Lower leg skin (tissue), 4 donors: Measurements from ENCODE around the gene PDE1C. TPM values are rescaled to one million over a fixed set of nuclear protein-coding genes. Genes with fewer than 3 reads are reported as not detected.

ENCODE experiments used
- DNase-seq, 2 donors: peaks; one replicate each; pipeline ENCODE4 v3.0.0-alpha.2; 2019; ENCODE audit warnings: low spot score in 2 of 2
- H3K4me3 ChIP-seq: fragments of 200-600 bp; sonication (generic); 2 replicates; pipeline ENCODE4 v1.5.1; 2017; ENCODE audit warnings: mild to moderate bottlenecking, low read depth; ENCODE audit not compliant: poor library complexity, severe bottlenecking
- CTCF ChIP-seq, 3 donors: fragments of 450-650 bp; IDR thresholded peaks; one replicate each; pipeline ENCODE4 v1.5.1; 2016; ENCODE audit warnings: antibody characterized with exemption in 3 of 3, mild to moderate bottlenecking in 3 of 3, moderate library complexity in 2 of 3
- POLR2A ChIP-seq, 2 donors: fragments of 450-650 bp; IDR thresholded peaks; one replicate each; pipeline ENCODE4 v1.6.1; 2016 to 2017; ENCODE audit warnings: antibody characterized with exemption in 2 of 2, mild to moderate bottlenecking in 1 of 2, moderate library complexity in 1 of 2
- WGBS, 2 donors: methylation state at CpG; one replicate each; pipeline ENCODE4 v1.1.5; 2018; 5-methylcytosine and 5-hydroxymethylcytosine counted together
- intact Hi-C: fragments of 100-400 bp; cut with DNase I; formaldehyde crosslinking; loops from one replicate; pipeline ENCODE4 v1.15.0; 2023; ENCODE audit warnings: low total_unique reads
- total RNA-seq, 4 donors: library from RNA; depleted of rRNA; stranded (reverse); fragments of >200 nt; gene quantifications; one replicate each; pipeline ENCODE4 v1.1.0, GENCODE V29; 2016

Gene PDE1C
- total RNA-seq, 4 donors from 2014 or later = 0.53 to 3.5 (median 3.0) TPM

- TF ChIP-seq POLR2A (IDR thresholded peaks at IDR 0.05) = no peak
- no peak for TF ChIP-seq CTCF (IDR thresholded peaks at IDR 0.05)
- H3K4me3 ChIP-seq = no peak overlapping the region
- intact Hi-C loops = no loop called here
- WGBS, 2 donors = 61 to 69% methylated on average over 3 of the region's 3 CpGs
- no peak for DNase-seq
These were observed 37.2 kb downstream of the PDE1C start for GRCh38 chr7:32033006-32033405.

DNA sequence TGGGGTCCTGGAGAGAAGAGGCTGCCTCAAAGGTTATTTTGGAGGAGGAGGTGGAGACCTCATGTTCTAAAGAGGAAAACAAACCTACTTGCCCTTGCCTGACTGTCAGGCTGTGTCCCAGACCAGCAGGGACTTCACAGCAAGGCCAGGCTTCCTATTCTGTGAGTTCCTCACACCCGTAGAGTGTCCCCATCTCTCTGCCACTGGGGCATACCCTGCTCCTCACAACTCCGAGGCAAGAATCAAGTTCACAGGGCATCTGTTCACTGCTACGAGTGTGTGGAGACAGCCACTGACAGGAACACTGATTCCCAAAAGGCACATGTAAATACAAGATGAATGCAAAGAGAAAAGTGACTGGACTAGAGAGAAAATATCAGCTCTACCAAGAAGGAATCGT lies 38.0 kb downstream of the PDE1C start:
- intact Hi-C loops = no loop called here
- no peak for DNase-seq
- 80 to 82% methylated on average over 4 of the region's 4 CpGs for WGBS, 2 donors

GRCh38 chr7:32030904-32031692 lies 39.1 kb downstream of the PDE1C start:
- 61 to 74% methylated on average over 3 of the region's 3 CpGs for WGBS, 2 donors
- intact Hi-C loops = no loop called here
- H3K4me3 ChIP-seq = no peak overlapping the region
- TF ChIP-seq POLR2A (IDR thresholded peaks at IDR 0.05) = no peak
- TF ChIP-seq CTCF (IDR thresholded peaks at IDR 0.05) = no peak
- no peak for DNase-seq

More for the DNA sequence above, 38.0 kb downstream of the PDE1C start:
- H3K4me3 ChIP-seq = no peak overlapping the region
- TF ChIP-seq POLR2A (IDR thresholded peaks at IDR 0.05) (no peak), CTCF (IDR thresholded peaks at IDR 0.05) (no peak)

- TF ChIP-seq POLR2A (IDR thresholded peaks at IDR 0.05) (no peak), CTCF (IDR thresholded peaks at IDR 0.05) (no peak)
- whole genome bisulfite sequencing, 2 donors = 82% methylated on average over 5 of the region's 5 CpGs
- H3K4me3 ChIP-seq = no peak overlapping the region
- intact Hi-C loops = no loop called here
- DNase-seq = no peak
These were observed 44.2 kb downstream of the PDE1C start for GRCh38 chr7:32026083-32026425.

- no peak for TF ChIP-seq POLR2A (IDR thresholded peaks at IDR 0.05)
- no peak for TF ChIP-seq CTCF (IDR thresholded peaks at IDR 0.05)
- no peak overlapping the region for H3K4me3 ChIP-seq
- intact Hi-C loops = no loop called here
- no peak for DNase-seq
- 69 to 76% methylated on average over 6 of the region's 6 CpGs for WGBS, 2 donors
These were observed 44.7 kb downstream of the PDE1C start for GRCh38 chr7:32025381-32026082.
